B cell (primary cell): Measurements from ENCODE around the gene PRH1.

ENCODE experiments used
- CTCF ChIP-seq: fragments of 200-600 bp; IDR thresholded peaks from one replicate; pipeline ENCODE4 v1.8.0; 2022; ENCODE audit warnings: antibody characterized with exemption, mild to moderate bottlenecking
- EZH2 ChIP-seq: IDR thresholded peaks from 2 replicates; pipeline ENCODE4 v1.6.1; 2012; ENCODE audit warnings: borderline replicate concordance, low read depth, mild to moderate bottlenecking, moderate library complexity, low read length; ENCODE audit not compliant: insufficient read depth, poor library complexity, severe bottlenecking

- TF ChIP-seq CTCF (no peak), EZH2 (no peak)
These were observed 45.6 kb downstream of the PRH1 start for GRCh38 chr12:10838461-10838860.
